Ishikawa (cell line): ENCODE measurements around the gene APOBEC4.

Source experiments
- EP300 ChIP-seq: IDR thresholded peaks from 2 replicates; pipeline ENCODE4 v1.6.1; 2012; ENCODE audit warnings: borderline replicate concordance
- NFIC ChIP-seq: IDR thresholded peaks from 2 replicates; pipeline ENCODE4 v1.6.1; 2012
- TF ChIP-seq, protein P1 (sequence below): IDR thresholded peaks from 2 replicates; pipeline ENCODE4 v1.6.1; 2012; ENCODE audit warnings: low read depth, mild to moderate bottlenecking

DNA sequence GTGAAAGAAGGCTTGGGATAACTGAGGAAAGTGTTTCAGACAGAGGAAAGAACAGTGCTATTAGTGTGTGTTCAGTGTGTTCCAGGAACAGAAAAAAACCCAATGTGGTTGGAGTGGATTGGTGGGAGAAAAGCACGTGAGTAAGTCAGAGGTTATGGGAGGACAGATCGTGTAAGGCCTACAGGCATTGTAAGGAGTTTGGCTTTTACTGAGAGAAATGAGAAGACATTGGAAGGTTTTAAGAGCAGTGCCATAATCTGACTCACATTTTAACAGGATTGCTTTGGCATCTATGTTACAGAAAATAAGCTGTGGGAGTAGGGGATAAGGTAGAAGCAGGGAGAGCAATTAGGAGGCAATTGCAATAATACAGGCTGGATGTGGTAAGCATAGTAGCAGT is 22.4 kb downstream of the APOBEC4 start:
- TF ChIP-seq, protein P1, sequence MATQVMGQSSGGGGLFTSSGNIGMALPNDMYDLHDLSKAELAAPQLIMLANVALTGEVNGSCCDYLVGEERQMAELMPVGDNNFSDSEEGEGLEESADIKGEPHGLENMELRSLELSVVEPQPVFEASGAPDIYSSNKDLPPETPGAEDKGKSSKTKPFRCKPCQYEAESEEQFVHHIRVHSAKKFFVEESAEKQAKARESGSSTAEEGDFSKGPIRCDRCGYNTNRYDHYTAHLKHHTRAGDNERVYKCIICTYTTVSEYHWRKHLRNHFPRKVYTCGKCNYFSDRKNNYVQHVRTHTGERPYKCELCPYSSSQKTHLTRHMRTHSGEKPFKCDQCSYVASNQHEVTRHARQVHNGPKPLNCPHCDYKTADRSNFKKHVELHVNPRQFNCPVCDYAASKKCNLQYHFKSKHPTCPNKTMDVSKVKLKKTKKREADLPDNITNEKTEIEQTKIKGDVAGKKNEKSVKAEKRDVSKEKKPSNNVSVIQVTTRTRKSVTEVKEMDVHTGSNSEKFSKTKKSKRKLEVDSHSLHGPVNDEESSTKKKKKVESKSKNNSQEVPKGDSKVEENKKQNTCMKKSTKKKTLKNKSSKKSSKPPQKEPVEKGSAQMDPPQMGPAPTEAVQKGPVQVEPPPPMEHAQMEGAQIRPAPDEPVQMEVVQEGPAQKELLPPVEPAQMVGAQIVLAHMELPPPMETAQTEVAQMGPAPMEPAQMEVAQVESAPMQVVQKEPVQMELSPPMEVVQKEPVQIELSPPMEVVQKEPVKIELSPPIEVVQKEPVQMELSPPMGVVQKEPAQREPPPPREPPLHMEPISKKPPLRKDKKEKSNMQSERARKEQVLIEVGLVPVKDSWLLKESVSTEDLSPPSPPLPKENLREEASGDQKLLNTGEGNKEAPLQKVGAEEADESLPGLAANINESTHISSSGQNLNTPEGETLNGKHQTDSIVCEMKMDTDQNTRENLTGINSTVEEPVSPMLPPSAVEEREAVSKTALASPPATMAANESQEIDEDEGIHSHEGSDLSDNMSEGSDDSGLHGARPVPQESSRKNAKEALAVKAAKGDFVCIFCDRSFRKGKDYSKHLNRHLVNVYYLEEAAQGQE: no peak
- TF ChIP-seq EP300 (no peak), NFIC (no peak)
